Endothelial cell of umbilical vein (primary cell): ENCODE results near the gene JARID2. TPM values are rescaled to one million over a fixed set of nuclear protein-coding genes. Genes with fewer than 3 reads are reported as not detected.

Experiments
- BruUV-seq: library from RNA; stranded (reverse); fragments of 400-500 nt; replicated peaks from 2 replicates; lab custom pipeline; 2021; lab: Mats Ljungman, UMichigan
- CTCF ChIA-PET: fragments of 300-600, 350-600 bp; sonication (Branson Sonifier 250); formaldehyde crosslinking; loops from one replicate; lab custom pipeline; 2021; ENCODE audit warnings: antibody characterized with exemption, inconsistent platforms; lab: Charles Lee
- POLR2A ChIA-PET: fragments of 300-600, 350-600 bp; sonication (Branson Sonifier 250); formaldehyde crosslinking; loops from one replicate; lab custom pipeline; 2021; ENCODE audit warnings: antibody characterized with exemption, inconsistent platforms; lab: Charles Lee
- DNase-seq: peaks from one replicate; pipeline ENCODE4 v3.0.0-alpha.2; 2011; ENCODE audit warnings: low read depth, low spot score
- FAIRE-seq: peaks from 2 replicates; lab custom pipeline; 2011; peaks lifted over from hg19 to GRCh38; lab: Jason Lieb, UNC
- H2AFZ ChIP-seq: 2 replicates; pipeline ENCODE4 v1.6.0; 2012; ENCODE audit warnings: low read depth, low read length, control low read depth, inconsistent platforms
- H3K27ac ChIP-seq: 2 replicates; pipeline ENCODE4 v1.5.1; 2011; ENCODE audit warnings: low read depth, mild to moderate bottlenecking, control low read depth, low read length, moderate library complexity; ENCODE audit not compliant: insufficient read depth
- H3K27me3 ChIP-seq, 2 experiments: 2 replicates each; pipeline versions ENCODE4 v1.6.0 to v1.6.1; 2011; ENCODE audit warnings: low read length in 2 of 2, mixed read lengths in 1 of 2; ENCODE audit not compliant: control insufficient read depth in 2 of 2, insufficient read depth in 2 of 2
- H3K36me3 ChIP-seq, 2 experiments: 2 replicates in 1 of 2; 3 replicates in 1 of 2; pipeline ENCODE4 v1.5.1; 2011; ENCODE audit warnings: low read length in 2 of 2, mild to moderate bottlenecking in 1 of 2, moderate library complexity in 1 of 2; ENCODE audit not compliant: control insufficient read depth in 2 of 2, insufficient read depth in 2 of 2; ENCODE audit errors: extremely low read depth in 1 of 2
- H3K4me1 ChIP-seq: 3 replicates; pipeline ENCODE4 v1.5.1; 2011; ENCODE audit warnings: mild to moderate bottlenecking, low read length; ENCODE audit not compliant: control insufficient read depth, insufficient read depth; ENCODE audit errors: extremely low read depth
- H3K4me2 ChIP-seq: 2 replicates; pipeline ENCODE4 v1.6.1; 2011; ENCODE audit warnings: low read length, control low read depth, mixed read lengths; ENCODE audit not compliant: insufficient read depth
- H3K4me3 ChIP-seq, 3 experiments: fragments of 200-600 bp in 1 of 3; sonication (generic), shearing (Covaris generic) in 1 of 3; replicated peaks in 1 of 3; 2 replicates each; pipeline ENCODE4 v1.5.1; 2011 to 2016; ENCODE audit warnings: control low read depth in 3 of 3, low read length in 3 of 3, mild to moderate bottlenecking in 2 of 3, inconsistent platforms in 1 of 3, low read depth in 1 of 3, moderate library complexity in 1 of 3; ENCODE audit not compliant: insufficient read depth in 1 of 3
- H3K79me2 ChIP-seq: 2 replicates; pipeline ENCODE4 v1.6.0; 2012; ENCODE audit warnings: low read length, inconsistent platforms; ENCODE audit not compliant: control insufficient read depth, insufficient read depth
- H3K9ac ChIP-seq: replicated peaks from 2 replicates; pipeline ENCODE3; 2011; ENCODE audit warnings: low read length, control low read depth; ENCODE audit not compliant: insufficient read depth; ENCODE audit errors: extremely low read depth
- H3K9me1 ChIP-seq: replicated peaks from 3 replicates; pipeline ENCODE4 v1.6.0; 2011; ENCODE audit warnings: mild to moderate bottlenecking, low read length; ENCODE audit not compliant: control insufficient read depth, insufficient read depth; ENCODE audit errors: extremely low read depth
- H3K9me3 ChIP-seq: replicated peaks from 2 replicates; pipeline ENCODE4 v1.5.1; 2012; ENCODE audit warnings: low read length, inconsistent platforms; ENCODE audit not compliant: control insufficient read depth, insufficient read depth
- H4K20me1 ChIP-seq: replicated peaks from 2 replicates; pipeline ENCODE3; 2011; ENCODE audit warnings: mild to moderate bottlenecking, low read length; ENCODE audit not compliant: control insufficient read depth, insufficient read depth; ENCODE audit errors: extremely low read depth
- CTCF ChIP-seq, 2 donors: IDR thresholded peaks; 1 replicate in 1 of 2; 2 replicates in 1 of 2; pipeline ENCODE4 v1.5.1; 2011; ENCODE audit warnings: low read length in 2 of 2, mild to moderate bottlenecking in 2 of 2, moderate library complexity in 2 of 2, control low read depth in 1 of 2, inconsistent platforms in 1 of 2, low read depth in 1 of 2; ENCODE audit not compliant: insufficient read depth in 1 of 2; ENCODE audit errors: extremely low read depth in 1 of 2
- EZH2 ChIP-seq: IDR thresholded peaks from 2 replicates; pipeline ENCODE4 v1.6.1; 2012; ENCODE audit warnings: borderline replicate concordance, low read depth, mild to moderate bottlenecking, moderate library complexity, low read length, inconsistent platforms; ENCODE audit not compliant: severe bottlenecking
- FOS ChIP-seq: IDR thresholded peaks from 2 replicates; pipeline ENCODE4 v1.6.1; 2011; ENCODE audit warnings: mild to moderate bottlenecking, low read length, moderate library complexity, borderline replicate concordance; ENCODE audit not compliant: insufficient read depth
- GATA2 ChIP-seq: IDR thresholded peaks from 2 replicates; pipeline ENCODE4 v1.7.0; 2011; ENCODE audit warnings: low read depth, mild to moderate bottlenecking, moderate library complexity, mixed read lengths, low read length; ENCODE audit not compliant: insufficient read length, insufficient read depth
- JUN ChIP-seq: IDR thresholded peaks from 2 replicates; pipeline ENCODE4 v1.6.1; 2011; ENCODE audit warnings: borderline replicate concordance, low read depth; ENCODE audit not compliant: insufficient read length, insufficient read depth
- MAX ChIP-seq: IDR thresholded peaks from 2 replicates; pipeline ENCODE4 v1.6.1; 2011; ENCODE audit not compliant: insufficient read depth, insufficient read length
- MYC ChIP-seq: IDR thresholded peaks from one replicate; pipeline ENCODE4 v1.6.1; 2011; ENCODE audit warnings: mild to moderate bottlenecking, low read depth, low read length
- POLR2A ChIP-seq: IDR thresholded peaks from 2 replicates; pipeline ENCODE4 v1.6.1; 2012; ENCODE audit warnings: low read depth, mild to moderate bottlenecking, control low read depth, low read length
- POLR2AphosphoS5 ChIP-seq: IDR thresholded peaks from 2 replicates; pipeline ENCODE4 v1.6.1; 2012; ENCODE audit warnings: low read depth, mild to moderate bottlenecking, control low read depth, low read length, moderate library complexity; ENCODE audit not compliant: insufficient read depth
- dilution Hi-C: fragments of 300-500 bp; cut with MboI; formaldehyde crosslinking; loops from one replicate; pipeline ENCODE4 v1.15.0; 2019; ENCODE audit warnings: low sequenced_read_pairs; ENCODE audit not compliant: extremely low pct_ligation_motif_present
- intact Hi-C: fragments of 100-400 bp; cut with micrococcal nuclease; formaldehyde crosslinking; loops from one replicate; pipeline ENCODE4 v1.10.0; 2022
- polyA plus RNA-seq, 4 experiments: library from polyadenylated mRNA; depleted of rRNA in 3 of 4; stranded (reverse) in 3 of 4; unstranded in 1 of 4; fragments of >200 nt; gene quantifications; 2 replicates each; pipeline versions ENCODE4 v1.2.1 to v1.2.3, GENCODE V29; 2011 to 2012; ENCODE audit warnings: missing spikeins in 1 of 4
- total RNA-seq: library from RNA; stranded (reverse); gene quantifications from 2 replicates; pipeline ENCODE4 v1.2.3, GENCODE V29; 2021

Gene JARID2
- total and polyA plus RNA-seq, 2 donors (not counting 3 experiments of a cell fraction or from before 2014, with no cell fraction given), result 2.9 to 10.6 TPM

GRCh38 chr6:15340105-15340601, 94.3 kb downstream of the JARID2 start:
- H3K36me3 ChIP-seq, result no peaks in the 10 kb centered on the region
- H3K27ac ChIP-seq, result no peak overlapping the region
- dilution Hi-C loops, result no loop called here
- no peak for DNase-seq
- H3K79me2 ChIP-seq, result peaks cover 2% of the 10 kb centered on the region
- H3K9me3 ChIP-seq, result no peaks in the 10 kb centered on the region
- no peaks in the 10 kb centered on the region for H3K27me3 ChIP-seq
- no peak for FAIRE-seq
- intact Hi-C loops, result no loop called here
- H4K20me1 ChIP-seq, result peaks cover 2% of the 10 kb centered on the region
- POLR2A ChIA-PET, result no interaction called here
- TF ChIP-seq JUN, result no peak
- TF ChIP-seq POLR2A, result no peak
- TF ChIP-seq MYC, result no peak
- TF ChIP-seq POLR2AphosphoS5, result no peak
- no peak for TF ChIP-seq GATA2
- no peak for TF ChIP-seq EZH2
- no peak for TF ChIP-seq MAX
- no peak for TF ChIP-seq FOS
- no peak for TF ChIP-seq CTCF (IDR thresholded peaks at IDR 0.05; ENCODE audit: extremely low read depth in 1 of 2, insufficient read depth in 1 of 2, low read depth in 1 of 2, low read length in 2 of 2)
- BruUV-seq, result no TSS peak
- H3K9ac ChIP-seq, result no peak overlapping the region
- no peak overlapping the region for H3K4me3 ChIP-seq
- H3K4me1 ChIP-seq, result peaks cover 5% of the 10 kb centered on the region
- no peaks in the 10 kb centered on the region for H3K9me1 ChIP-seq
- H3K4me2 ChIP-seq, result no peak overlapping the region
- CTCF ChIA-PET, result interaction anchor here (0.9 kb wide), 1 partner anchor 14 kb away, joined by 3 read pairs; no protein-coding TSS in a partner anchor
- no peak overlapping the region for H2AFZ ChIP-seq
